ENCODE results near the gene ARHGEF12.

Gene ARHGEF12

GRCh38 chr11:120442031-120442430 is 105.8 kb downstream of the ARHGEF12 start:
- TF ChIP-seq FOXM1 (IDR thresholded peaks at IDR 0.05; ENCODE audit: borderline replicate concordance, low read depth) (no peak), CEBPB (IDR thresholded peaks at IDR 0.05) (no peak), MAX (IDR thresholded peaks at IDR 0.05) (no peak), TAF1 (IDR thresholded peaks at IDR 0.05; ENCODE audit: low read depth) (no peak), RAD21 (IDR thresholded peaks at IDR 0.05; ENCODE audit: low read depth) (no peak), CREB1 (IDR thresholded peaks at IDR 0.05; ENCODE audit: low read depth) (no peak), EGR1 (IDR thresholded peaks at IDR 0.05) (no peak), USF1 (IDR thresholded peaks at IDR 0.05) (no peak), YY1 (IDR thresholded peaks at IDR 0.05; ENCODE audit: low read depth) (no peak), NFIC (IDR thresholded peaks at IDR 0.05) (no peak), EP300 (IDR thresholded peaks at IDR 0.05; ENCODE audit: borderline replicate concordance) (no peak), ZBTB7A (IDR thresholded peaks at IDR 0.05; ENCODE audit: low read depth) (no peak), TEAD4 (IDR thresholded peaks at IDR 0.05) (no peak), REST (IDR thresholded peaks at IDR 0.05; ENCODE audit: low read depth) (no peak), TCF12 (IDR thresholded peaks at IDR 0.05; ENCODE audit: low read depth) (no peak)

- TF ChIP-seq CREB1 (IDR thresholded peaks at IDR 0.05; ENCODE audit: low read depth) = no peak
- no peak for TF ChIP-seq TEAD4 (IDR thresholded peaks at IDR 0.05)
- TF ChIP-seq USF1 (IDR thresholded peaks at IDR 0.05) = no peak
- no peak for TF ChIP-seq ZBTB7A (IDR thresholded peaks at IDR 0.05; ENCODE audit: low read depth)
- no peak for TF ChIP-seq FOXM1 (IDR thresholded peaks at IDR 0.05; ENCODE audit: borderline replicate concordance, low read depth)
- TF ChIP-seq REST (IDR thresholded peaks at IDR 0.05; ENCODE audit: low read depth) = no peak
- TF ChIP-seq EP300 (IDR thresholded peaks at IDR 0.05; ENCODE audit: borderline replicate concordance) = no peak
- TF ChIP-seq RAD21 (IDR thresholded peaks at IDR 0.05; ENCODE audit: low read depth) = no peak
- TF ChIP-seq CEBPB (IDR thresholded peaks at IDR 0.05) = no peak
- TF ChIP-seq YY1 (IDR thresholded peaks at IDR 0.05; ENCODE audit: low read depth) = no peak
- TF ChIP-seq TCF12 (IDR thresholded peaks at IDR 0.05; ENCODE audit: low read depth) = no peak
- no peak for TF ChIP-seq NFIC (IDR thresholded peaks at IDR 0.05)
- no peak for TF ChIP-seq EGR1 (IDR thresholded peaks at IDR 0.05)
- no peak for TF ChIP-seq TAF1 (IDR thresholded peaks at IDR 0.05; ENCODE audit: low read depth)
- TF ChIP-seq MAX (IDR thresholded peaks at IDR 0.05) = no peak
These were observed 110.6 kb downstream of the ARHGEF12 start for GRCh38 chr11:120446802-120447201.

GRCh38 chr11:120448240-120448639 is 112.0 kb downstream of the ARHGEF12 start:
- no peak for TF ChIP-seq TEAD4 (IDR thresholded peaks at IDR 0.05)
- no peak for TF ChIP-seq CEBPB (IDR thresholded peaks at IDR 0.05)
- no peak for TF ChIP-seq FOXM1 (IDR thresholded peaks at IDR 0.05; ENCODE audit: borderline replicate concordance, low read depth)
- TF ChIP-seq MAX (IDR thresholded peaks at IDR 0.05) = no peak
- no peak for TF ChIP-seq REST (IDR thresholded peaks at IDR 0.05; ENCODE audit: low read depth)
- no peak for TF ChIP-seq EGR1 (IDR thresholded peaks at IDR 0.05)
- TF ChIP-seq USF1 (IDR thresholded peaks at IDR 0.05) = no peak
- no peak for TF ChIP-seq RAD21 (IDR thresholded peaks at IDR 0.05; ENCODE audit: low read depth)
- TF ChIP-seq NFIC (IDR thresholded peaks at IDR 0.05) = no peak
- TF ChIP-seq EP300 (IDR thresholded peaks at IDR 0.05; ENCODE audit: borderline replicate concordance) = no peak
- no peak for TF ChIP-seq TCF12 (IDR thresholded peaks at IDR 0.05; ENCODE audit: low read depth)
- TF ChIP-seq CREB1 (IDR thresholded peaks at IDR 0.05; ENCODE audit: low read depth) = no peak
- no peak for TF ChIP-seq YY1 (IDR thresholded peaks at IDR 0.05; ENCODE audit: low read depth)

- TF ChIP-seq EGR1 (IDR thresholded peaks at IDR 0.05) = no peak
- no peak for TF ChIP-seq ZBTB7A (IDR thresholded peaks at IDR 0.05; ENCODE audit: low read depth)
- TF ChIP-seq CREB1 (IDR thresholded peaks at IDR 0.05; ENCODE audit: low read depth) = no peak
- TF ChIP-seq YY1 (IDR thresholded peaks at IDR 0.05; ENCODE audit: low read depth) = no peak
- no peak for TF ChIP-seq TAF1 (IDR thresholded peaks at IDR 0.05; ENCODE audit: low read depth)
- no peak for TF ChIP-seq RAD21 (IDR thresholded peaks at IDR 0.05; ENCODE audit: low read depth)
- TF ChIP-seq USF1 (IDR thresholded peaks at IDR 0.05) = no peak
- no peak for TF ChIP-seq NFIC (IDR thresholded peaks at IDR 0.05)
- TF ChIP-seq FOXM1 (IDR thresholded peaks at IDR 0.05; ENCODE audit: borderline replicate concordance, low read depth) = no peak
- no peak for TF ChIP-seq TCF12 (IDR thresholded peaks at IDR 0.05; ENCODE audit: low read depth)
- no peak for TF ChIP-seq CEBPB (IDR thresholded peaks at IDR 0.05)
- no peak for TF ChIP-seq EP300 (IDR thresholded peaks at IDR 0.05; ENCODE audit: borderline replicate concordance)
- no peak for TF ChIP-seq REST (IDR thresholded peaks at IDR 0.05; ENCODE audit: low read depth)
- TF ChIP-seq TEAD4 (IDR thresholded peaks at IDR 0.05) = no peak
- no peak for TF ChIP-seq MAX (IDR thresholded peaks at IDR 0.05)
These were observed 119.3 kb downstream of the ARHGEF12 start for GRCh38 chr11:120455487-120455886.

Measured in Ishikawa (cell line).